Endothelial cell of umbilical vein (primary cell): ENCODE data around the gene NAMPT.
"Not testable (repeated sequence)": the region's sequence is repeated elsewhere in the genome, so short reads cannot be mapped to it uniquely, and the experiment has no call there.

Experiments
- CTCF ChIP-seq, 2 donors: IDR thresholded peaks; 1 replicate in 1 of 2; 2 replicates in 1 of 2; pipeline ENCODE4 v1.5.1; 2011; ENCODE audit warnings: low read length in 2 of 2, mild to moderate bottlenecking in 2 of 2, moderate library complexity in 2 of 2, control low read depth in 1 of 2, inconsistent platforms in 1 of 2, low read depth in 1 of 2; ENCODE audit not compliant: insufficient read depth in 1 of 2; ENCODE audit errors: extremely low read depth in 1 of 2
- GATA2 ChIP-seq: IDR thresholded peaks from 2 replicates; pipeline ENCODE4 v1.7.0; 2011; ENCODE audit warnings: low read depth, mild to moderate bottlenecking, moderate library complexity, mixed read lengths, low read length; ENCODE audit not compliant: insufficient read length, insufficient read depth
- JUN ChIP-seq: IDR thresholded peaks from 2 replicates; pipeline ENCODE4 v1.6.1; 2011; ENCODE audit warnings: borderline replicate concordance, low read depth; ENCODE audit not compliant: insufficient read length, insufficient read depth
- POLR2A ChIP-seq: IDR thresholded peaks from 2 replicates; pipeline ENCODE4 v1.6.1; 2012; ENCODE audit warnings: low read depth, mild to moderate bottlenecking, control low read depth, low read length

- not testable (repeated sequence) for TF ChIP-seq CTCF (IDR thresholded peaks at IDR 0.05; ENCODE audit: extremely low read depth in 1 of 2, insufficient read depth in 1 of 2, low read depth in 1 of 2, low read length in 2 of 2); GATA2; POLR2A; JUN
These were observed 13.8 kb upstream of the NAMPT start for GRCh38 chr7:106298631-106299030.
